ENCODE data around the gene HBG1. TPM values are rescaled to one million over a fixed set of nuclear protein-coding genes. Genes with fewer than 3 reads are reported as not detected.

Gene HBG1
- total RNA-seq, 2 experiments from 2014 or later = not detected

- Mint-ChIP-seq H3K27me3 (no peaks in the 10 kb centered on the region), H3K9me3 (no peaks in the 10 kb centered on the region)
These were observed 34.2 kb upstream of the HBG1 start for GRCh38 chr11:5283882-5284281.

GRCh38 chr11:5283086-5283485 lies 33.4 kb upstream of the HBG1 start:
- H3K36me3 Mint-ChIP-seq = no peaks in the 10 kb centered on the region
- H3K4me3 Mint-ChIP-seq = no peak overlapping the region
- no peaks in the 10 kb centered on the region for H3K9me3 Mint-ChIP-seq
- DNase-seq = no peak
- H3K27me3 Mint-ChIP-seq = no peaks in the 10 kb centered on the region
- no peak overlapping the region for H3K27ac Mint-ChIP-seq
- no peaks in the 10 kb centered on the region for H3K4me1 Mint-ChIP-seq

More at GRCh38 chr11:5283882-5284281, 34.2 kb upstream of the HBG1 start:
- H3K4me1 Mint-ChIP-seq = no peaks in the 10 kb centered on the region
- no peak overlapping the region for H3K27ac Mint-ChIP-seq
- no peak overlapping the region for H3K4me3 Mint-ChIP-seq
- H3K36me3 Mint-ChIP-seq = no peaks in the 10 kb centered on the region
- no peak for DNase-seq

- Mint-ChIP-seq H3K27me3 (no peaks in the 10 kb centered on the region), H3K27ac (no peak overlapping the region), H3K36me3 (no peaks in the 10 kb centered on the region), H3K4me3 (no peak overlapping the region), H3K4me1 (no peaks in the 10 kb centered on the region), H3K9me3 (no peaks in the 10 kb centered on the region)
- DNase-seq = no peak
These were observed 33.0 kb upstream of the HBG1 start for GRCh38 chr11:5282628-5283027.

GRCh38 chr11:5281596-5281995 lies 31.9 kb upstream of the HBG1 start:
- DNase-seq = no peak
- no peaks in the 10 kb centered on the region for H3K4me1 Mint-ChIP-seq
- no peak overlapping the region for H3K4me3 Mint-ChIP-seq
- no peaks in the 10 kb centered on the region for H3K36me3 Mint-ChIP-seq
- no peaks in the 10 kb centered on the region for H3K9me3 Mint-ChIP-seq
- H3K27ac Mint-ChIP-seq = no peak overlapping the region
- H3K27me3 Mint-ChIP-seq = no peaks in the 10 kb centered on the region

- Mint-ChIP-seq H3K9me3 (no peaks in the 10 kb centered on the region), H3K27me3 (no peaks in the 10 kb centered on the region), H3K36me3 (no peaks in the 10 kb centered on the region), H3K4me1 (no peaks in the 10 kb centered on the region), H3K27ac (no peak overlapping the region), H3K4me3 (no peak overlapping the region)
- DNase-seq = no peak
These were observed 31.0 kb upstream of the HBG1 start for GRCh38 chr11:5280582-5281102.

- Mint-ChIP-seq H3K4me3 (no peak overlapping the region), H3K27me3 (no peaks in the 10 kb centered on the region), H3K36me3 (no peaks in the 10 kb centered on the region), H3K9me3 (no peaks in the 10 kb centered on the region), H3K4me1 (no peaks in the 10 kb centered on the region), H3K27ac (no peak overlapping the region)
- no peak for DNase-seq
These were observed 29.9 kb upstream of the HBG1 start for GRCh38 chr11:5279471-5280090.

- Mint-ChIP-seq H3K36me3 (no peaks in the 10 kb centered on the region), H3K27ac (no peak overlapping the region)
These were observed 28.2 kb upstream of the HBG1 start for GRCh38 chr11:5277807-5278382.

GRCh38 chr11:5276697-5277096 lies 27.0 kb upstream of the HBG1 start:
- no peaks in the 10 kb centered on the region for H3K4me1 Mint-ChIP-seq
- no peak overlapping the region for H3K27ac Mint-ChIP-seq
- peaks cover under 1% of the 10 kb centered on the region for H3K27me3 Mint-ChIP-seq
- no peak for DNase-seq
- H3K4me3 Mint-ChIP-seq = no peak overlapping the region
- no peaks in the 10 kb centered on the region for H3K36me3 Mint-ChIP-seq
- no peaks in the 10 kb centered on the region for H3K9me3 Mint-ChIP-seq

More at GRCh38 chr11:5277807-5278382, 28.2 kb upstream of the HBG1 start:
- no peak for DNase-seq
- Mint-ChIP-seq H3K4me1 (no peaks in the 10 kb centered on the region), H3K4me3 (no peak overlapping the region), H3K9me3 (no peaks in the 10 kb centered on the region), H3K27me3 (no peaks in the 10 kb centered on the region)

- Mint-ChIP-seq H3K9me3 (no peaks in the 10 kb centered on the region), H3K36me3 (no peaks in the 10 kb centered on the region), H3K27ac (no peak overlapping the region), H3K27me3 (peaks cover 5% of the 10 kb centered on the region), H3K4me1 (no peaks in the 10 kb centered on the region), H3K4me3 (no peak overlapping the region)
- DNase-seq = no peak
These were observed 25.9 kb upstream of the HBG1 start for GRCh38 chr11:5275369-5276110.

GRCh38 chr11:5274395-5274794 lies 24.7 kb upstream of the HBG1 start:
- Mint-ChIP-seq H3K9me3 (no peaks in the 10 kb centered on the region), H3K36me3 (no peaks in the 10 kb centered on the region), H3K27ac (no peak overlapping the region), H3K4me1 (no peaks in the 10 kb centered on the region), H3K4me3 (no peak overlapping the region), H3K27me3 (peaks cover 5% of the 10 kb centered on the region)
- no peak for DNase-seq

GRCh38 chr11:5272395-5273017 lies 22.8 kb upstream of the HBG1 start:
- Mint-ChIP-seq H3K27ac (no peak overlapping the region), H3K4me3 (no peak overlapping the region), H3K4me1 (no peaks in the 10 kb centered on the region), H3K36me3 (no peaks in the 10 kb centered on the region), H3K9me3 (no peaks in the 10 kb centered on the region), H3K27me3 (peaks cover 5% of the 10 kb centered on the region)
- no peak for DNase-seq

- Mint-ChIP-seq H3K4me1 (no peaks in the 10 kb centered on the region), H3K27me3 (peaks cover 5% of the 10 kb centered on the region), H3K36me3 (no peaks in the 10 kb centered on the region), H3K27ac (no peak within 1 kb of the TSS), H3K4me3 (no peak within 1 kb of the TSS), H3K9me3 (no peaks in the 10 kb centered on the region)
- DNase-seq = no peak
These were observed 20.1 kb upstream of the HBG1 start, which contains the start of gene HBE1 for GRCh38 chr11:5269715-5270147. Gene HBE1 (minus strand): TSS chr11:5269945. CDS start chr11:5269890, 55 bp downstream.

- peaks cover 2% of the 10 kb centered on the region for H3K9me3 Mint-ChIP-seq
- no peaks in the 10 kb centered on the region for H3K36me3 Mint-ChIP-seq
- H3K27me3 Mint-ChIP-seq = peaks cover 9% of the 10 kb centered on the region
- no peak overlapping the region for H3K27ac Mint-ChIP-seq
- no peak for DNase-seq
- no peak overlapping the region for H3K4me3 Mint-ChIP-seq
- H3K4me1 Mint-ChIP-seq = no peaks in the 10 kb centered on the region
These were observed 17.4 kb upstream of the HBG1 start for GRCh38 chr11:5267033-5267563.

GRCh38 chr11:5266609-5267008 lies 17.0 kb upstream of the HBG1 start:
- DNase-seq = no peak
- no peaks in the 10 kb centered on the region for H3K36me3 Mint-ChIP-seq
- no peak overlapping the region for H3K27ac Mint-ChIP-seq

GRCh38 chr11:5265832-5266231 lies 16.2 kb upstream of the HBG1 start:
- peaks cover 2% of the 10 kb centered on the region for H3K9me3 Mint-ChIP-seq
- no peaks in the 10 kb centered on the region for H3K4me1 Mint-ChIP-seq
- no peak for DNase-seq
- H3K27ac Mint-ChIP-seq = no peak overlapping the region
- peaks cover 4% of the 10 kb centered on the region for H3K27me3 Mint-ChIP-seq
- no peaks in the 10 kb centered on the region for H3K36me3 Mint-ChIP-seq
- H3K4me3 Mint-ChIP-seq = no peak overlapping the region

More at GRCh38 chr11:5266609-5267008, 17.0 kb upstream of the HBG1 start:
- Mint-ChIP-seq H3K4me3 (no peak overlapping the region), H3K9me3 (peaks cover 2% of the 10 kb centered on the region), H3K4me1 (no peaks in the 10 kb centered on the region), H3K27me3 (peaks cover 8% of the 10 kb centered on the region)

Data from activated naive CD8-positive, alpha-beta T cell treated with anti-CD3 and anti-CD28 coated beads for 36 hours (primary cell).